AG09309 (cell line): ENCODE results near the gene FGF1.

Source experiments
- DNase-seq: peaks from one replicate; pipeline ENCODE4 v3.0.0-alpha.2; 2010; ENCODE audit warnings: low read depth
- H3K4me3 ChIP-seq: 2 replicates; pipeline ENCODE4 v1.5.1; 2011; ENCODE audit warnings: mild to moderate bottlenecking, low read depth, low read length, moderate library complexity; ENCODE audit not compliant: control insufficient read depth
- CTCF ChIP-seq: IDR thresholded peaks from 2 replicates; pipeline ENCODE4 v1.5.1; 2011; ENCODE audit warnings: mild to moderate bottlenecking, low read depth, low read length, inconsistent platforms; ENCODE audit not compliant: insufficient read depth, control insufficient read depth; ENCODE audit errors: missing control alignments

Gene FGF1

DNA sequence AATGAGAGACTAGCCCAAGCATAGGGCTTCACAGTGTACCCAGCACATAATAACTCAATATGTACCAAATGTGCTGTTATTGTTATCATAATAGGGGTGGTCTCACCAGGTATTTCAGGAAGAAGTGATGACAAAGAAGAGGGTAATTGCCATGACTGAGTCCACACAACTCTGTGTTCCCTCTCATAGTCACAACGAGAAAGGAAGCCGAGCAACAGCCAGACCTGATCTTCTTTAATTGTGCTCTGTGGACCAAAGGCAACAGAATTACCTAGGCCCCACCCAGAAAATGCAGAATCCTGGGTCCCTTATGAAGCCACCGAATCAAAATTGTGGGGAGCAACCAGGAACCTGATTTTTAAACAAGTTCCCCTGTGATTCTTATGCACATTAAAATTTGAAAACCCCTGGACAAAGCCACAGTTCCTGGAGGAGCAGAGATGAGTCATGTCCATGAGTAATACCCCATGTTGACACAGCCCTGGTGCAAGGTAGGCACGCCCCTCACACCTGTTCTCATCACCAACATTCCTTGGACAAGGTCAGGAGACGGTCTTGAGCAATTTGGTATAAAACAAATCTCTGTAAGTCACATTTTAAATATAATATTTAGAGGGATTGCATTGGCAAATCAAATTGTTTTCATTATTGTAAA lies 5.2 kb downstream of the FGF1 start:
- no peak for TF ChIP-seq CTCF

GRCh38 chr5:142679744-142680143 lies 6.1 kb downstream of the FGF1 start:
- no peak for TF ChIP-seq CTCF
- no peak overlapping the region for H3K4me3 ChIP-seq
- no peak for DNase-seq

More for the DNA sequence above, 5.2 kb downstream of the FGF1 start:
- DNase-seq: no peak
- no peak overlapping the region for H3K4me3 ChIP-seq

DNA sequence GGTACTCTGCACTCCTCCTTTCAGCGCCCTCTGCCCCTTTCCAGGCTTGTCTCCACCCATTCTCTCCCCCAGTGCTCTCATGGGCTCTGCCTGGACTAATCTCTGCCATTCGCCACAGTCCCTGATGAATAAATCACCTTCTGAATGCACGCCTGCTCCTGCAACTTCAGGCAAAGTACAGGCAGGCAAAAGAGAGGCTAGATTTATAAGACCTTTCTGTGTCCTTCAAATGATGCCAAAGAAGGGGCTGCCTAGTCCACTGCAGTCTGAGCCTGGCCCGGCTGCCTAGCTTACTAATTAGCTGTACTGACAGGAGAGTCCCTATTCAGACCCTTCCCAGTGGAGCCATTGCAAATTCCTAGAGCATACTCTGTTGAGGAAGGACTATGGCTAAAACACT lies 7.4 kb downstream of the FGF1 start:
- TF ChIP-seq CTCF: no peak
- H3K4me3 ChIP-seq: no peak overlapping the region
- no peak for DNase-seq

DNA sequence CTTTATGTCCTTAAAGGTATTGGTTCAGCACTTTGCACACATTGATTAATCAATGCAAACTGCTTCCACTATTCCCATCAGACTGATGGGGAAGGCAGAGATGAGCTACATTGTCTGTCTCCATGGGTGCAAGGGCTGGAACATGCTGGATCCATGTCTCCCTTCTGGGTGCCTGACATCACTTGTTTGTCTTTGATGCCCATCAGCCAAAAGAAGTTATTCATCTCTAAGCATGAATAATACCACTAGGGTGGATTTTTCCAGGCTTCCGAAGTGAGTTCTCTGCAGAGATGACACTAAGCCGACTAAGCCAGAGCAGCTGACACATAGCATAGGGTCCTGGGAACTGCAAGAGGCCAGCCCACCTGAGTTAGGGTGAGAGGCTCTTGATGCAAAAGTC lies 8.7 kb downstream of the FGF1 start:
- DNase-seq: no peak
- no peak overlapping the region for H3K4me3 ChIP-seq
- no peak for TF ChIP-seq CTCF

DNA sequence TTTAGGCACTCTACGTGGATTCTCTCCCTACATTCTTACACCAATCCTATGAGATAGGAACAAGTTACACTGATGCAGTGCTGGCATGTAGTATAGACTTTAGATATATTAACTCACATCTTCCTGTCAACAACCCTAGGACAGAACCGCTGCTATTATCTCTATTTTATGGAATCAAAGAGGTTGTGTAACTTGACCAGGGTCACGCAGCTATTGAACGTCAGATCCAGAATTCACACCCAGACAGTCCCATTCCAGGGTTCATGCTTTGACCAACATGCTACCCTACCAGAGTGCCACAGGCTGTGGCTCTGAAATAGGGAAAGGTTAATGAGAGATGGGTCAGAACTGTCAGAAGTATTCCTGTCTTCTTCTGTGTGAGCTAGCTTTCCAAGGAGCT lies 9.6 kb downstream of the FGF1 start:
- no peak for DNase-seq
- no peak for TF ChIP-seq CTCF
- no peak overlapping the region for H3K4me3 ChIP-seq

DNA sequence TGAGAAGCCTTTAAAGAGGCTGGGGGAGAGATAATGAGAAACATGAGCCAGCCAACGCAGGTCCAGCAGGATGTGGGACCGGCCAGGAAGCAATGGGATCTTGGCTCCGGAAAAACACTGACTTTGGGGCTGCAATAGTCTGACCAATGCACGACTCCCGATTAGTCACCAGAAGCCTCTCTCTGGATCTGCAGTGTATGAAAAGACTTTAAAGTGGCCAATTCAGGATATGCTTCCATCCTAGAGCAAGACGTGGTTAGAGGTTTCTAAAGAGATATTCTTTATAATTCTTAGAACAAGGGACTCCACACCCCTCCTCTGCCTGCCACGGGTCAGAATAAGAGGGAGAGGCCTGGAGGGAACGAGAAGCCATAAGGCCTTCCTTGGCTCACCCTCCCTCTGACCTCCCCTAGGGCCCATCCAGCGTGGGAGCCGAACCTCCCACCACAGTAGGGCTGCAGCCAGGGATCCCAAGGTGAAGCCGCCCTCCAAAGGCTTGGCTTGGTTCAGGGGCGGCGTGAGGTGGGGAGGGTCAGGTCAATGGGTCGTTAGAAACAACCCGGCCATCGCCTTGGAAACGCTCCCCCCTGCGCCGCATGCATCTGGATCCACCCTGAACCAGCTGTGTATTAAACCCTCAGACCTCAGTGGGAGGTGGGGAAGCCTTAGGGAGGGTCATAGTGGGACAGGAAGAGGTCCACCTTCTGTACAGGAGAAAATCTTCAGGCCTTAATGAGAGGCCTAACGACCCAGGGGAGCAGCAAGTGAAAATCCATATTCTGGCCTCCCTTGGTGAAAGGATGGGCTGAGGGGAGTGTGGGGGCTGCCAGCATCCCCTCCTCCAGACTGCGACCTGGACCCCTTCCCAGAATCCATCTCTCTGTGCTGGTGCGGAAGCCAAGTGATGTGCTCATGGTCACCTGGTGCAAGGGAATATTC lies 11.1 kb downstream of the FGF1 start:
- H3K4me3 ChIP-seq: no peak overlapping the region
- DNase-seq: peak; percentile 68
- no peak for TF ChIP-seq CTCF
